HepG2 (cell line): ENCODE results near the gene HPD. TPM values are rescaled to one million over a fixed set of nuclear protein-coding genes. Genes with fewer than 3 reads are reported as not detected.

ENCODE experiments used
- ATM ChIP-seq: fragments of 450-650 bp; IDR thresholded peaks from 2 replicates; pipeline ENCODE4 v1.7.1; 2017; ENCODE audit warnings: mild to moderate bottlenecking, borderline replicate concordance
- CCDC6 ChIP-seq: sonication (generic); formaldehyde crosslinking; IDR thresholded peaks from 2 replicates; pipeline ENCODE4 v1.8.1; 2022; ENCODE audit warnings: mild to moderate bottlenecking, missing genetic modification reagents, moderate library complexity
- CREB3 ChIP-seq: sonication (generic); formaldehyde crosslinking; IDR thresholded peaks from 2 replicates; pipeline ENCODE4 v1.5.0; 2020; ENCODE audit warnings: missing genetic modification reagents
- EHMT2 ChIP-seq: fragments of 200-600 bp; sonication (generic); IDR thresholded peaks from 2 replicates; pipeline ENCODE4 v1.7.0; 2017; ENCODE audit warnings: antibody characterized with exemption, low read depth, low read length, borderline replicate concordance
- FOXA3 ChIP-seq: IDR thresholded peaks from 2 replicates; pipeline ENCODE4 v1.6.1; 2016; ENCODE audit warnings: missing genetic modification reagents, missing compliant biosample characterization
- HNF4A ChIP-seq: sonication (generic); formaldehyde crosslinking; IDR thresholded peaks from 2 replicates; pipeline ENCODE4 v1.4.0; 2020; ENCODE audit warnings: missing genetic modification reagents
- KLF13 ChIP-seq: sonication (generic); formaldehyde crosslinking; IDR thresholded peaks from 2 replicates; pipeline ENCODE4 v1.4.0; 2020; ENCODE audit warnings: mild to moderate bottlenecking, missing genetic modification reagents
- MEIS2 ChIP-seq: sonication (generic); formaldehyde crosslinking; IDR thresholded peaks from 2 replicates; pipeline ENCODE4 v1.9.0; 2021; ENCODE audit warnings: mild to moderate bottlenecking, missing genetic modification reagents
- MYPOP ChIP-seq: sonication (generic); formaldehyde crosslinking; IDR thresholded peaks from 2 replicates; pipeline ENCODE4 v1.8.1; 2023; ENCODE audit warnings: mild to moderate bottlenecking, moderate library complexity, missing genetic modification reagents
- RXRB ChIP-seq: IDR thresholded peaks from 2 replicates; pipeline ENCODE4 v1.6.1; 2016; ENCODE audit warnings: borderline replicate concordance, missing genetic modification reagents, missing compliant biosample characterization
- SNAPC5 ChIP-seq: sonication (generic); formaldehyde crosslinking; IDR thresholded peaks from 2 replicates; pipeline ENCODE4 v1.8.1; 2023; ENCODE audit warnings: mild to moderate bottlenecking, missing genetic modification reagents, borderline replicate concordance
- SRSF4 ChIP-seq: fragments of 200-400 bp; formaldehyde crosslinking; IDR thresholded peaks from one replicate; pipeline ENCODE4 v1.6.1; 2018; ENCODE audit warnings: mild to moderate bottlenecking, low read depth, low read length, moderate library complexity; ENCODE audit not compliant: poor library complexity, severe bottlenecking
- SRY ChIP-seq: sonication (generic); formaldehyde crosslinking; IDR thresholded peaks from 2 replicates; pipeline ENCODE4 v1.8.0; 2022; ENCODE audit warnings: mild to moderate bottlenecking, missing genetic modification reagents
- TEAD3 ChIP-seq: optimal IDR thresholded peaks from 2 replicates; pipeline ENCODE3; 2016; ENCODE audit warnings: borderline replicate concordance
- TSC22D2 ChIP-seq: sonication (generic); formaldehyde crosslinking; IDR thresholded peaks from 2 replicates; pipeline ENCODE4 v1.5.1; 2020; ENCODE audit warnings: missing genetic modification reagents, mild to moderate bottlenecking, borderline replicate concordance
- ZBTB1 ChIP-seq: sonication (generic); formaldehyde crosslinking; IDR thresholded peaks from 2 replicates; pipeline ENCODE4 v1.4.0; 2020; ENCODE audit warnings: missing genetic modification reagents, borderline replicate concordance
- ZFP62 ChIP-seq: sonication (generic); formaldehyde crosslinking; IDR thresholded peaks from 2 replicates; pipeline ENCODE4 v1.4.0; 2020; ENCODE audit warnings: missing genetic modification reagents
- ZNF10 ChIP-seq: sonication (generic); formaldehyde crosslinking; IDR thresholded peaks from 2 replicates; pipeline ENCODE4 v1.4.0; 2020; ENCODE audit warnings: mild to moderate bottlenecking, low read depth, missing genetic modification reagents, borderline replicate concordance
- ZNF414 ChIP-seq: sonication (generic); formaldehyde crosslinking; IDR thresholded peaks from 2 replicates; pipeline ENCODE4 v1.5.0; 2020; ENCODE audit warnings: missing genetic modification reagents
- ZNF510 ChIP-seq: sonication (generic); formaldehyde crosslinking; IDR thresholded peaks from 2 replicates; pipeline ENCODE4 v1.4.0; 2020; ENCODE audit warnings: low read depth, mild to moderate bottlenecking, missing genetic modification reagents
- ZNF557 ChIP-seq: sonication (generic); formaldehyde crosslinking; IDR thresholded peaks from 2 replicates; pipeline ENCODE4 v1.4.0; 2020; ENCODE audit warnings: missing genetic modification reagents
- ZNF782 ChIP-seq: sonication (generic); formaldehyde crosslinking; IDR thresholded peaks from 2 replicates; pipeline ENCODE4 v1.4.0; 2020; ENCODE audit warnings: missing genetic modification reagents, mild to moderate bottlenecking, borderline replicate concordance
- ZNF891 ChIP-seq: sonication (generic); formaldehyde crosslinking; IDR thresholded peaks from 2 replicates; pipeline ENCODE4 v1.5.0; 2020; ENCODE audit warnings: mild to moderate bottlenecking, missing genetic modification reagents
- ZSCAN5A ChIP-seq: sonication (generic); formaldehyde crosslinking; IDR thresholded peaks from 2 replicates; pipeline ENCODE4 v1.8.0; 2022; ENCODE audit warnings: mild to moderate bottlenecking, missing genetic modification reagents, borderline replicate concordance
- polyA plus RNA-seq, 8 experiments: library from polyadenylated mRNA; depleted of rRNA in 3 of 8; stranded (reverse) in 7 of 8; unstranded in 1 of 8; fragments of >200 nt; fragmentation: Illumina TruSeq in 4 of 8; extraction: Trizol in 4 of 8; gene quantifications; 2 replicates each; pipeline versions ENCODE4 v1.2.1 to v1.2.3, GENCODE V29; 2011 to 2016; ENCODE audit warnings: low read depth in 4 of 8, missing spikeins in 1 of 8, mixed read lengths in 1 of 8; ENCODE audit not compliant: insufficient read depth in 1 of 8
- total RNA-seq, 5 experiments: library from RNA; depleted of rRNA; stranded (reverse); fragments of >200 nt; fragmentation: Illumina TruSeq; extraction: Trizol; gene quantifications; 2 replicates each; pipeline ENCODE4 v1.2.3, GENCODE V29; 2016; ENCODE audit warnings: low read depth in 1 of 5

The HPD gene
- total and polyA plus RNA-seq, 2 of the 13 experiments (the other 11 are each of a cell fraction or from before 2014, with no cell fraction given), result 120 to 195 TPM

GRCh38 chr12:121888478-121889273, 30.0 kb upstream of the HPD start, which contains the start of gene PSMD9 (continued):
- no peak for TF ChIP-seq ZNF10
- TF ChIP-seq ZNF557 (CRISPR knock-in tag), result 0 out of 2 replicates have a peak, but pooled peaks have one; percentile 30
- peak; percentile 81; the same call in 1 of the 2 replicates for TF ChIP-seq SNAPC5 (CRISPR knock-in tag)
- TF ChIP-seq CREB3 (CRISPR knock-in tag), result no peak
- TF ChIP-seq ZNF510 (CRISPR knock-in tag), result peak; percentile 96; the same call in 1 of the 2 replicates
- TF ChIP-seq ATM, result no peak
- TF ChIP-seq MYPOP, result peak; percentile 81
- TF ChIP-seq KLF13 (CRISPR knock-in tag), result no peak
- TF ChIP-seq EHMT2, result no peak; the same call in 1 of the 2 replicates
- TF ChIP-seq ZNF414 (CRISPR knock-in tag), result peak; percentile 47; the same call in 1 of the 2 replicates
- TF ChIP-seq ZBTB1 (CRISPR knock-in tag), result no peak
- TF ChIP-seq RXRB (CRISPR knock-in tag), result peak; percentile 60; the same call in 1 of the 2 replicates
- TF ChIP-seq SRY (CRISPR knock-in tag), result peak; percentile 85; the same call in 1 of the 2 replicates
- peak; percentile 98; the same call in 1 of the 2 replicates for TF ChIP-seq ZNF782
- TF ChIP-seq FOXA3 (CRISPR knock-in tag), result peak; percentile 75
- no peak for TF ChIP-seq SRSF4
- TF ChIP-seq ZSCAN5A (CRISPR knock-in tag), result peak; percentile 93; the same call in 1 of the 2 replicates
- TF ChIP-seq TEAD3 (CRISPR knock-in tag), result peak; percentile 59
- TF ChIP-seq HNF4A (CRISPR knock-in tag), result peak; percentile 38; the same call in 1 of the 2 replicates
- TF ChIP-seq ZFP62 (CRISPR knock-in tag), result no peak
- peak; percentile 96 for TF ChIP-seq ZNF891 (CRISPR knock-in tag)
- peak; percentile 10; the same call in 1 of the 2 replicates for TF ChIP-seq MEIS2
- peak; percentile 59; the same call in 1 of the 2 replicates for TF ChIP-seq TSC22D2
- peak; percentile 92 for TF ChIP-seq CCDC6
